ENCODE results near the gene GTF2I. TPM values are rescaled to one million over a fixed set of nuclear protein-coding genes. Genes with fewer than 3 reads are reported as not detected.
"Not testable (repeated sequence)": the region's sequence is repeated elsewhere in the genome, so short reads cannot be mapped to it uniquely, and the experiment has no call there.

Gene GTF2I
- total RNA-seq, 3 donors from 2014 or later: 111 to 220 (median 130) TPM

- Histone ChIP-seq H3K4me3 (no peak overlapping the region), H3K9me3 (no peaks in the 10 kb centered on the region), H3K36me3 (ENCODE audit: low read depth) (no peaks in the 10 kb centered on the region), H3K4me1 (ENCODE audit: low read depth) (peaks cover 4% of the 10 kb centered on the region)
- no peak for DNase-seq
- no peak for TF ChIP-seq CTCF (IDR thresholded peaks at IDR 0.05)
- intact Hi-C loops (cut with DNase I, micrococcal nuclease): no loop called here
- no peak for ATAC-seq
Observed at GRCh38 chr7:74665296-74665938, 7.9 kb downstream of the GTF2I start.

DNA sequence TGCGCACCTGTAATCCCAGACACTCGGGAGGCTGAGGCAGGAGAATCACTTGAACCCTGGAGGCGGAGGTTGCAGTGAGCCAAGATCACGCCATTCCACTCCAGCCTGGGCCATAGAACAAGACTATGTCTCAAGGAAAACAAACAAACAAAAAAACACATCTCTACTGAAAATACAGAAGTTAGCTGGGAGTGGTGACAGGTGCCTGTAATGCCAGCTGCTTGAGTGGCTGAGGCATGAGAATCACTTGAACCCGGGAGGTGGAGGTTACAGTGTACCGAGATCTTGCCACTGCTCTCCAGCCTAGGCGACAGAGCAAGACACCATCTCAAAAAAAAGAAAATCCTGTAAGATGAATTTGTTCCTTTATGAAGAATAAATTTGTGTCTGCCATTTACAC lies 9.5 kb downstream of the GTF2I start:
- intact Hi-C loops (cut with DNase I, micrococcal nuclease); H3K4me1 ChIP-seq (ENCODE audit: low read depth); H3K36me3 ChIP-seq (ENCODE audit: low read depth); DNase-seq; H3K4me3 ChIP-seq; H3K9me3 ChIP-seq; ATAC-seq: not testable (repeated sequence)

- intact Hi-C loops (cut with DNase I, micrococcal nuclease); DNase-seq; H3K4me1 ChIP-seq (ENCODE audit: low read depth); H3K36me3 ChIP-seq (ENCODE audit: low read depth); H3K9me3 ChIP-seq; H3K4me3 ChIP-seq; ATAC-seq: not testable (repeated sequence)
Observed at GRCh38 chr7:74667520-74667919, 10.0 kb downstream of the GTF2I start.

- H3K4me3 ChIP-seq: no peak overlapping the region
- no peak for DNase-seq
- no peak for ATAC-seq
- no peaks in the 10 kb centered on the region for H3K4me1 ChIP-seq (ENCODE audit: low read depth)
- no peak for TF ChIP-seq CTCF (IDR thresholded peaks at IDR 0.05)
- H3K36me3 ChIP-seq (ENCODE audit: low read depth): no peaks in the 10 kb centered on the region
- no peaks in the 10 kb centered on the region for H3K9me3 ChIP-seq
- intact Hi-C loops (cut with DNase I, micrococcal nuclease): no loop called here
Observed at GRCh38 chr7:74671602-74672001, 14.1 kb downstream of the GTF2I start.

- intact Hi-C loops (cut with DNase I, micrococcal nuclease): no loop called here
- no peak for DNase-seq
- no peak for ATAC-seq
- no peak for TF ChIP-seq CTCF (IDR thresholded peaks at IDR 0.05)
- H3K9me3 ChIP-seq: no peaks in the 10 kb centered on the region
- H3K36me3 ChIP-seq (ENCODE audit: low read depth): no peaks in the 10 kb centered on the region
- no peak overlapping the region for H3K4me3 ChIP-seq
- H3K4me1 ChIP-seq (ENCODE audit: low read depth): no peaks in the 10 kb centered on the region
Observed at GRCh38 chr7:74672343-74672915, 14.9 kb downstream of the GTF2I start.

- no peaks in the 10 kb centered on the region for H3K4me1 ChIP-seq (ENCODE audit: low read depth)
Observed at GRCh38 chr7:74674166-74674565, 16.6 kb downstream of the GTF2I start.

More at GRCh38 chr7:74674166-74674565, 16.6 kb downstream of the GTF2I start:
- no peaks in the 10 kb centered on the region for H3K9me3 ChIP-seq
- intact Hi-C loops (cut with DNase I, micrococcal nuclease): no loop called here
- no peak for TF ChIP-seq CTCF (IDR thresholded peaks at IDR 0.05)
- DNase-seq (no peak), ATAC-seq (no peak)
- H3K36me3 ChIP-seq (ENCODE audit: low read depth): no peaks in the 10 kb centered on the region
- no peak overlapping the region for H3K4me3 ChIP-seq
